Esophagus squamous epithelium (tissue), 5 donors: ENCODE data around the gene MAU2. TPM values are rescaled to one million over a fixed set of nuclear protein-coding genes. Genes with fewer than 3 reads are reported as not detected.

ENCODE experiments used
- DNase-seq: peaks from one replicate; lab custom pipeline; 2025; lab: John Stamatoyannopoulos, UW
- H3K27ac ChIP-seq, 4 donors: fragments of 200-600 bp; sonication (generic); one replicate each; pipeline ENCODE4 v1.5.1; 2016 to 2019; ENCODE audit warnings: mild to moderate bottlenecking in 1 of 4
- H3K27me3 ChIP-seq, 4 donors: fragments of 200-600 bp; sonication (generic); 1 replicate in 3 of 4; 2 replicates in 1 of 4; pipeline versions ENCODE4 v1.5.1 to v1.6.0; 2017 to 2021; ENCODE audit warnings: antibody characterized with exemption in 1 of 4
- H3K36me3 ChIP-seq, 3 donors: fragments of 200-600 bp; sonication (generic); one replicate each; pipeline ENCODE4 v1.5.1; 2016 to 2019
- H3K4me1 ChIP-seq, 3 donors: fragments of 200-600 bp; sonication (generic); one replicate each; pipeline ENCODE4 v1.5.1; 2017 to 2019
- H3K4me3 ChIP-seq, 4 donors: fragments of 200-600 bp; sonication (generic); 1 replicate in 3 of 4; 2 replicates in 1 of 4; pipeline ENCODE4 v1.5.1; 2016 to 2019; ENCODE audit warnings: mild to moderate bottlenecking in 2 of 4, moderate library complexity in 1 of 4
- H3K9me3 ChIP-seq, 3 donors: fragments of 200-600 bp; sonication (generic); one replicate each; pipeline ENCODE4 v1.5.1; 2016 to 2019
- POLR2A ChIP-seq, 4 donors: fragments of 450-650 bp; IDR thresholded peaks; one replicate each; pipeline ENCODE4 v1.6.1; 2017; ENCODE audit warnings: antibody characterized with exemption in 4 of 4, mild to moderate bottlenecking in 4 of 4, moderate library complexity in 3 of 4
- WGBS, 2 donors: methylation state at CpG; one replicate each; pipeline ENCODE4 v1.1.5; 2018; 5-methylcytosine and 5-hydroxymethylcytosine counted together
- intact Hi-C: fragments of 100-400 bp; cut with DNase I; formaldehyde crosslinking; loops from one replicate; pipeline ENCODE4 v1.15.0; 2022
- total RNA-seq, 4 donors: library from RNA; depleted of rRNA; stranded (reverse); fragments of >200 nt; gene quantifications; one replicate each; pipeline ENCODE4 v1.1.0, GENCODE V29; 2016
- TF ChIP-seq, protein P1 (sequence below), 6 experiments: fragments of 450-650 bp in 4 of 6; fragments of 200-600 bp in 2 of 6; sonication (generic) in 2 of 6; IDR thresholded peaks; one replicate each; pipeline ENCODE4 v1.5.1; 2016 to 2019; ENCODE audit warnings: antibody characterized with exemption in 6 of 6, mild to moderate bottlenecking in 4 of 6, moderate library complexity in 4 of 6
- donor health status: DM: yes; HTN: yes; CAD: no.

MAU2 gene
- total RNA-seq, 4 donors from 2014 or later = 35.4 to 53.2 (median 39.1) TPM

DNA sequence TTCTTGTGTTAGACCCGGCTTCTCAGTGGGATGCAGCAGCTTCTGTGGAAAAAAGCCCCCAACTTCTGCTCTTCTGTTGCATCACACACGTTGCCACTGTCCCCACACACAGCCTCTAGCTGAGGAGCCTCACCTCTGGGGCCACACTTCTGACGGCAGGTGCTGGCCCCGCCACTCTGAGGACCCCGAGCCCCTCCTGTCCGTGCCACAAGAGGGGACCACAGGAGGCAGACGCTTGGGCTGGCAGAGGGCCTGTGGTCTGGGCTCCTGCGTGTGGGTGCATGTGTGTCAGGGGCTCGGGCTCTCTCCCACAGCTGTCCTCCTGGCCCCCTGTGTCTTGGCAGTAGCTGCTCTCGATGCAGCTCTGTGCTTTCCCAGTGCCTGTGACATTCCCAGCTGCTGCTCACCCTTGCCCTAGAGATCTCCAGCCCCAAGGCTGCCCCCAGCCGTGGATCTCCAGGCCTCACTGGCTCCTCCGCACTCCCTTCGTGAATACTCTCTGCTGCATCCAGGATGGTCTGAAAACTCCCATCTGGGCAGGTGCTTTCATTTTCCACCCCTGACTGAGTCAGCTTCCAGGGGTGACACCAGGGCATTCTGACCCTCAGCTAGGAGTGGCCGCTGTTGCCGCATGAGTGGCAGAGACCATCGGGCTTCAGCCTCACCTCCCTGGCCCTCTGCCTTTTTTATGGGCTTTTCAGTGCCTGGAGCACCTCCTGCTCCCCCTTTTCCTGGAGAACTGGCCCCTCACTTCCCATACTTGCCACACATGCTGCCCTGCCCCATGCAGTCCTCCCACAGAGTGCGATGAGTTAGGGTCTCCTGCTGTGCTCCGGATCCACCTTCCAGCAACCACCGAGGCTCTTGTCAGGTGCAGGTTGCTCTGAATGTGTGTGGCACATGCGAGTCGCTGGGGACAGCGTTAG lies 13.7 kb downstream of the MAU2 start:
- no peak for DNase-seq
- intact Hi-C loops = no loop called here
- H3K4me1 ChIP-seq = peaks cover 23 to 59% (median 30%) of the 10 kb centered on the region in 3 donors
- H3K9me3 ChIP-seq = no peaks in the 10 kb centered on the region
- TF ChIP-seq, protein P1, sequence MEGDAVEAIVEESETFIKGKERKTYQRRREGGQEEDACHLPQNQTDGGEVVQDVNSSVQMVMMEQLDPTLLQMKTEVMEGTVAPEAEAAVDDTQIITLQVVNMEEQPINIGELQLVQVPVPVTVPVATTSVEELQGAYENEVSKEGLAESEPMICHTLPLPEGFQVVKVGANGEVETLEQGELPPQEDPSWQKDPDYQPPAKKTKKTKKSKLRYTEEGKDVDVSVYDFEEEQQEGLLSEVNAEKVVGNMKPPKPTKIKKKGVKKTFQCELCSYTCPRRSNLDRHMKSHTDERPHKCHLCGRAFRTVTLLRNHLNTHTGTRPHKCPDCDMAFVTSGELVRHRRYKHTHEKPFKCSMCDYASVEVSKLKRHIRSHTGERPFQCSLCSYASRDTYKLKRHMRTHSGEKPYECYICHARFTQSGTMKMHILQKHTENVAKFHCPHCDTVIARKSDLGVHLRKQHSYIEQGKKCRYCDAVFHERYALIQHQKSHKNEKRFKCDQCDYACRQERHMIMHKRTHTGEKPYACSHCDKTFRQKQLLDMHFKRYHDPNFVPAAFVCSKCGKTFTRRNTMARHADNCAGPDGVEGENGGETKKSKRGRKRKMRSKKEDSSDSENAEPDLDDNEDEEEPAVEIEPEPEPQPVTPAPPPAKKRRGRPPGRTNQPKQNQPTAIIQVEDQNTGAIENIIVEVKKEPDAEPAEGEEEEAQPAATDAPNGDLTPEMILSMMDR (IDR thresholded peaks at IDR 0.05) = no peak
- no peak for TF ChIP-seq POLR2A (IDR thresholded peaks at IDR 0.05)
- H3K36me3 ChIP-seq = peaks cover 11 to 97% (median 38%) of the 10 kb centered on the region in 3 donors
- WGBS, 2 donors = 55 to 56% methylated on average over 7 to 13 of the region's 22 CpGs
- no peak overlapping the region for H3K4me3 ChIP-seq
- peak overlapping the region; percentile 79 to 87 (median 84) for H3K27ac ChIP-seq
- H3K27me3 ChIP-seq = no peaks in the 10 kb centered on the region

DNA sequence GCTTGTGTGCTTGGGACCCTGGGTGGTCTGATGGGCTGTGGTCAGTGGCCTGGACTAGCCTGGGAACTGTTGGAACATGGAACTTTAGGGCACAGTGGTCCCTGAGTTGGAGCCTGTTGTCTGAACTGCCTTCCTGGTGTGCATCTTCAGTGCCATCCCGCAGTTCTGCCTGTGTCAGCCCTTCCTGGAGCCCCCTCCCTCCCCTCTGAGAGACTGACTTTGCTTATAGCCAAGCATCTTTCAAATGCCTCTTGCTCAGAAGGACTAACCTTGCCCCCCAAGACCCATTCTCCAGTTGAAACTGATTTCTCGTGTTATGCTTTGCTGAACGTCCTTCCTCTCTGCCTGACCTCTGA lies 14.3 kb downstream of the MAU2 start:
- peak overlapping the region; percentile 79 to 87 (median 84) for H3K27ac ChIP-seq
- H3K9me3 ChIP-seq = no peaks in the 10 kb centered on the region
- no peaks in the 10 kb centered on the region for H3K27me3 ChIP-seq
- 45 to 69% methylated on average over 3 of the region's 3 CpGs for WGBS, 2 donors
- peak overlapping the region in 1 of 4 donors; percentile 33 for H3K4me3 ChIP-seq
- H3K4me1 ChIP-seq = peaks cover 23 to 58% (median 30%) of the 10 kb centered on the region in 3 donors
- no peak for DNase-seq
- no peak for TF ChIP-seq POLR2A (IDR thresholded peaks at IDR 0.05)
- TF ChIP-seq, protein P1 (IDR thresholded peaks at IDR 0.05) = no peak
- intact Hi-C loops = no loop called here
- H3K36me3 ChIP-seq = peaks cover 11 to 97% (median 34%) of the 10 kb centered on the region in 3 donors

- DNase-seq = no peak
- Histone ChIP-seq H3K27ac (peak overlapping the region; percentile 79 to 87 (median 84)), H3K4me3 (peak overlapping the region in 2 of 4 donors; percentile 2 to 33), H3K27me3 (no peaks in the 10 kb centered on the region), H3K9me3 (no peaks in the 10 kb centered on the region), H3K36me3 (peaks cover 9 to 97% (median 35%) of the 10 kb centered on the region in 3 donors), H3K4me1 (peaks cover 23 to 58% (median 30%) of the 10 kb centered on the region in 3 donors)
- 35 to 44% methylated on average over 12 to 16 of the region's 16 CpGs for WGBS, 2 donors
- TF ChIP-seq POLR2A (IDR thresholded peaks at IDR 0.05) = no peak
- TF ChIP-seq, protein P1 (IDR thresholded peaks at IDR 0.05) = no peak
- intact Hi-C loops = no loop called here
These were observed 15.0 kb downstream of the MAU2 start for GRCh38 chr19:19335408-19336158.

DNA sequence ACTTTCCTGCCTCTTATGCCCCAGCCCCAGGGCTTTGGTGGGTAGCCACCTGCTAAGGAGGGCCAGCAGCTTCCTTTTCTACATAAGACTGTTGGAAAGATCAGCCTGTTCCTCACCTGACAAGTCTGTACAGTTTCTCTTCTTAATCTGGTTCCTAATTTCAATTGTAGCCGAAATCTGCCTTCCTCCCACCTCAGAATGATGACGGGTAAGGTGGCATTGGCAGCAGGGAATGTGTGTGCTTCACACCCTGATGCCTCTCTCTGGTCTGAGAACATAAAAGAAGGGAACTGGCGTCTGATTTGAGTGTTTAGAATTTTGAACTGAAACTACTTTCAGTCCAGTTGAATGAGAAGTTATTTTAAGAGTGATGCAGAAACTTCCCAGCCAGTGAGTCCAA lies 16.0 kb downstream of the MAU2 start:
- no peak for DNase-seq
- intact Hi-C loops = no loop called here
- Histone ChIP-seq H3K4me3 (peak overlapping the region in 1 of 4 donors; percentile 2), H3K27ac (peak overlapping the region; percentile 79 to 87 (median 84)), H3K9me3 (no peaks in the 10 kb centered on the region), H3K4me1 (peaks cover 23 to 58% (median 30%) of the 10 kb centered on the region in 3 donors), H3K36me3 (peaks cover 11 to 97% (median 41%) of the 10 kb centered on the region in 3 donors), H3K27me3 (no peaks in the 10 kb centered on the region)
- WGBS, 2 donors = 29 to 30% methylated on average over 3 of the region's 3 CpGs
- TF ChIP-seq POLR2A (IDR thresholded peaks at IDR 0.05) = no peak
- TF ChIP-seq, protein P1 (IDR thresholded peaks at IDR 0.05) = no peak
